Measurements from ENCODE around the gene SCUBE1.

SCUBE1 gene

DNA sequence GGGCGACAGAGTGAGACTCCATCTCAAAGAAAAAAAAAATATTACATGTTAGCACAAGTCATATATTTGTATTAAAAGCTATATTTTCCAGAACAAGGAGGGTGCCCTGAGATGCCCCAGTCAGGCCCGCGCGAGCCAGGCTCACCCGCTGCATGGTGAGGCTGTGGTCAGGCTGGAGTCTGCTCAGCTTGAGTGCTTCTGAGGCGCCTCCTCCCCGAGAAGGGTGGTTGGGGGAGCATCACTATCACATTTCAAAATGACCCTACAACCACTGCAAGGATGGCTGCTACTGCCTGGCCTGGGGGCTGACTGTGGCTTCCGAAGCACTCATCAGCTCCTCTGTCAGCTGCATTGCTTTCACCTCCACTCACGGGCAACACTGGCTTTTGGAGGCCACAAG is 77.1 kb downstream of the SCUBE1 start:
- Histone ChIP-seq H3F3A (ENCODE audit: low read depth) (peaks cover 23% of the 10 kb centered on the region), H3K9me2 (replicated peaks; ENCODE audit: low read depth, low read length) (no peaks in the 10 kb centered on the region), H4K20me1 (ENCODE audit: insufficient read depth, low read length, poor library complexity, severe bottlenecking) (no peaks in the 10 kb centered on the region), H3K9me3 (ENCODE audit: insufficient read depth, low read depth, low read length) (no peaks in the 10 kb centered on the region), H3K4me1 (ENCODE audit: insufficient read depth, low read length, poor library complexity, severe bottlenecking) (peaks cover 68% of the 10 kb centered on the region), H3K4me2 (ENCODE audit: low read depth, low read length, poor library complexity, severe bottlenecking) (peak overlapping the region; percentile 95), H3K36me3 (ENCODE audit: insufficient read depth, low read length) (no peaks in the 10 kb centered on the region), H3K4me3 (ENCODE audit: low read length, poor library complexity, severe bottlenecking) (no peak overlapping the region), H3K27me3 (ENCODE audit: insufficient read depth, low read length, poor library complexity, severe bottlenecking) (no peaks in the 10 kb centered on the region), H3K9ac (ENCODE audit: low read depth, low read length, poor library complexity, severe bottlenecking) (peak overlapping the region; percentile 88), H2AFZ (ENCODE audit: low read length) (no peak overlapping the region), H3K79me2 (ENCODE audit: insufficient read depth, low read length) (no peaks in the 10 kb centered on the region)
- no peak for TF ChIP-seq EZH2phosphoT487 (IDR thresholded peaks at IDR 0.05; ENCODE audit: borderline replicate concordance)
- no peak for TF ChIP-seq CTCF (conservative IDR thresholded peaks at IDR 0.05; ENCODE audit: low read length)

GRCh38 chr22:43263645-43264514 is 79.3 kb downstream of the SCUBE1 start:
- TF ChIP-seq EZH2phosphoT487 (IDR thresholded peaks at IDR 0.05; ENCODE audit: borderline replicate concordance) (no peak), CTCF (conservative IDR thresholded peaks at IDR 0.05; ENCODE audit: low read length) (no peak)
- no peaks in the 10 kb centered on the region for H3K9me3 ChIP-seq (ENCODE audit: insufficient read depth, low read depth, low read length)
- no peaks in the 10 kb centered on the region for H3K9me2 ChIP-seq (replicated peaks; ENCODE audit: low read depth, low read length)
- H2AFZ ChIP-seq (ENCODE audit: low read length) = peak overlapping the region; percentile 30; the same call in 1 of the 2 replicates
- H3F3A ChIP-seq (ENCODE audit: low read depth) = peaks cover 23% of the 10 kb centered on the region
- peak overlapping the region; percentile 95 for H3K4me2 ChIP-seq (ENCODE audit: low read depth, low read length, poor library complexity, severe bottlenecking)
- H3K36me3 ChIP-seq (ENCODE audit: insufficient read depth, low read length) = no peaks in the 10 kb centered on the region
- peak overlapping the region; percentile 88 for H3K9ac ChIP-seq (ENCODE audit: low read depth, low read length, poor library complexity, severe bottlenecking)
- no peaks in the 10 kb centered on the region for H4K20me1 ChIP-seq (ENCODE audit: insufficient read depth, low read length, poor library complexity, severe bottlenecking)
- peak overlapping the region; percentile 74 for H3K4me3 ChIP-seq (ENCODE audit: low read length, poor library complexity, severe bottlenecking)
- no peaks in the 10 kb centered on the region for H3K79me2 ChIP-seq (ENCODE audit: insufficient read depth, low read length)
- peaks cover 76% of the 10 kb centered on the region for H3K4me1 ChIP-seq (ENCODE audit: insufficient read depth, low read length, poor library complexity, severe bottlenecking)
- H3K27me3 ChIP-seq (ENCODE audit: insufficient read depth, low read length, poor library complexity, severe bottlenecking) = no peaks in the 10 kb centered on the region

- no peaks in the 10 kb centered on the region for H4K20me1 ChIP-seq (ENCODE audit: insufficient read depth, low read length, poor library complexity, severe bottlenecking)
- no peaks in the 10 kb centered on the region for H3K36me3 ChIP-seq (ENCODE audit: insufficient read depth, low read length)
- no peak for TF ChIP-seq CTCF (conservative IDR thresholded peaks at IDR 0.05; ENCODE audit: low read length)
- no peak for TF ChIP-seq EZH2phosphoT487 (IDR thresholded peaks at IDR 0.05; ENCODE audit: borderline replicate concordance)
- peak overlapping the region; percentile 88 for H3K9ac ChIP-seq (ENCODE audit: low read depth, low read length, poor library complexity, severe bottlenecking)
- H3K4me1 ChIP-seq (ENCODE audit: insufficient read depth, low read length, poor library complexity, severe bottlenecking) = peaks cover 81% of the 10 kb centered on the region
- H3K4me2 ChIP-seq (ENCODE audit: low read depth, low read length, poor library complexity, severe bottlenecking) = peak overlapping the region; percentile 95
- H3K79me2 ChIP-seq (ENCODE audit: insufficient read depth, low read length) = no peaks in the 10 kb centered on the region
- no peaks in the 10 kb centered on the region for H3K9me3 ChIP-seq (ENCODE audit: insufficient read depth, low read depth, low read length)
- H3K4me3 ChIP-seq (ENCODE audit: low read length, poor library complexity, severe bottlenecking) = peak overlapping the region; percentile 74
- H3K9me2 ChIP-seq (replicated peaks; ENCODE audit: low read depth, low read length) = no peaks in the 10 kb centered on the region
- no peak overlapping the region for H2AFZ ChIP-seq (ENCODE audit: low read length)
- H3F3A ChIP-seq (ENCODE audit: low read depth) = peaks cover 23% of the 10 kb centered on the region
- H3K27me3 ChIP-seq (ENCODE audit: insufficient read depth, low read length, poor library complexity, severe bottlenecking) = no peaks in the 10 kb centered on the region
Measured at GRCh38 chr22:43262990-43263644, 80.1 kb downstream of the SCUBE1 start.

Measured in Loucy (cell line).